GM12878 (cell line): Measurements from ENCODE around the gene KLHDC8A. TPM values are rescaled to one million over a fixed set of nuclear protein-coding genes. Genes with fewer than 3 reads are reported as not detected.
A peak's percentile ranks its signal among the peaks of the same experiment; 100 is the strongest.

Experiments used
- ATAC-seq: fragments of 200-7000 bp; cut with Tn5 transposase; 3 replicates; pipeline ENCODE4 v1.9.1; 2020; ENCODE audit warnings: mild to moderate bottlenecking, moderate library complexity
- Bru-seq: library from RNA; stranded (reverse); fragments of 400-500 nt; gene quantifications from one replicate; lab custom pipeline; 2021; lab: Mats Ljungman, UMichigan
- BruChase-seq, 2 experiments: library from RNA; stranded (reverse); fragments of 400-500 nt; gene quantifications; one replicate each; lab custom pipeline; 2021; lab: Mats Ljungman, UMichigan
- BruUV-seq: library from RNA; stranded (reverse); fragments of 400-500 nt; replicated peaks from 2 replicates; lab custom pipeline; 2021; lab: Mats Ljungman, UMichigan
- CTCF ChIA-PET: fragments of 300-600 bp; sonication (Branson Sonifier 250); formaldehyde crosslinking; extraction: SDS; loops from one replicate; lab custom pipeline; 2021; ENCODE audit warnings: inconsistent platforms; lab: Yijun Ruan, JAX
- POLR2A ChIA-PET: fragments of 350-600 bp; formaldehyde crosslinking; extraction: SDS; loops from one replicate; lab custom pipeline; 2021; ENCODE audit warnings: inconsistent platforms; lab: Charles Lee
- RAD21 ChIA-PET: fragments of 300-600 bp; sonication (Branson Sonifier 250); formaldehyde crosslinking; loops from one replicate; lab custom pipeline; 2023; ENCODE audit warnings: antibody characterized with exemption; ENCODE audit not compliant: unreplicated experiment; lab: Charles Lee
- SMC1A ChIA-PET: fragments of 300-600 bp; sonication (Branson Sonifier 250); formaldehyde crosslinking; loops from one replicate; lab custom pipeline; 2023; ENCODE audit not compliant: unreplicated experiment, uncharacterized antibody; lab: Charles Lee
- DNase-seq: peaks from one replicate; pipeline ENCODE4 v3.0.0-alpha.2; 2011; ENCODE audit warnings: low read depth, low spot score
- FAIRE-seq: peaks from 3 replicates; lab custom pipeline; 2011; peaks lifted over from hg19 to GRCh38; lab: Jason Lieb, UNC
- H2AFZ ChIP-seq: 2 replicates; pipeline ENCODE4 v1.6.0; 2011; ENCODE audit warnings: low read depth, low read length, control low read depth; ENCODE audit not compliant: control insufficient read depth
- H3K27ac ChIP-seq: 2 replicates; pipeline ENCODE4 v1.5.1; 2011; ENCODE audit warnings: control low read depth; ENCODE audit not compliant: control insufficient read depth, insufficient read depth
- H3K27me3 ChIP-seq, 2 experiments: replicated peaks in 1 of 2; 2 replicates each; pipeline versions ENCODE4 v1.6.0 to v1.6.1; 2011; ENCODE audit warnings: low read length in 1 of 2; ENCODE audit not compliant: control insufficient read depth in 2 of 2, insufficient read depth in 2 of 2
- H3K36me3 ChIP-seq, 2 experiments: 2 replicates each; pipeline ENCODE4 v1.5.1; 2011; ENCODE audit warnings: low read length in 1 of 2; ENCODE audit not compliant: control insufficient read depth in 2 of 2, insufficient read depth in 2 of 2
- H3K4me1 ChIP-seq: 2 replicates; pipeline ENCODE4 v1.6.1; 2011; ENCODE audit warnings: mild to moderate bottlenecking, low read length, moderate library complexity, mixed read lengths; ENCODE audit not compliant: control insufficient read depth, insufficient read depth
- H3K4me2 ChIP-seq: 2 replicates; pipeline ENCODE4 v1.6.0; 2011; ENCODE audit warnings: control low read depth; ENCODE audit not compliant: control insufficient read depth, insufficient read depth
- H3K4me3 ChIP-seq: fragments of 200-600 bp; sonication (generic); 2 replicates; pipeline ENCODE4 v1.5.1; 2016
- H3K79me2 ChIP-seq: 2 replicates; pipeline ENCODE4 v1.6.0; 2011; ENCODE audit warnings: low read length; ENCODE audit not compliant: control insufficient read depth, insufficient read depth
- H3K9ac ChIP-seq: 2 replicates; pipeline ENCODE4 v1.8.0; 2011; ENCODE audit warnings: low read length, control low read depth, mixed read lengths; ENCODE audit not compliant: control insufficient read depth, insufficient read depth
- H3K9me3 ChIP-seq: replicated peaks from 3 replicates; pipeline ENCODE4 v1.5.1; 2011; ENCODE audit warnings: mild to moderate bottlenecking, low read length; ENCODE audit not compliant: control insufficient read depth, insufficient read depth
- H4K20me1 ChIP-seq: 2 replicates; pipeline ENCODE4 v1.6.0; 2011; ENCODE audit not compliant: control insufficient read depth, insufficient read depth
- CEBPZ ChIP-seq: fragments of 150-350 bp; IDR thresholded peaks from 2 replicates; pipeline ENCODE4 v1.6.1; 2016; ENCODE audit warnings: low read depth, low read length
- DPF2 ChIP-seq: fragments of 450-650 bp; IDR thresholded peaks from 2 replicates; pipeline ENCODE4 v1.6.1; 2017; ENCODE audit warnings: mild to moderate bottlenecking
- EED ChIP-seq: sonication (generic); IDR thresholded peaks from 2 replicates; pipeline ENCODE4 v1.6.1; 2016; ENCODE audit warnings: antibody characterized with exemption, low read depth
- EGR1 ChIP-seq, 2 experiments: IDR thresholded peaks; 1 replicate in 1 of 2; 2 replicates in 1 of 2; pipeline ENCODE4 v1.6.1; 2011 to 2012; ENCODE audit warnings: low read depth in 2 of 2, low read length in 2 of 2, borderline replicate concordance in 1 of 2, mild to moderate bottlenecking in 1 of 2, moderate library complexity in 1 of 2
- FOXM1 ChIP-seq: IDR thresholded peaks from 2 replicates; pipeline ENCODE4 v1.6.1; 2012; ENCODE audit warnings: low read depth, mild to moderate bottlenecking, inconsistent platforms, low read length, moderate library complexity
- IKZF1 ChIP-seq: fragments of 450-650 bp; conservative IDR thresholded peaks from 2 replicates; pipeline ENCODE4 v1.6.1; 2017; ENCODE audit warnings: antibody characterized with exemption, mild to moderate bottlenecking
- MYC ChIP-seq: IDR thresholded peaks from 2 replicates; pipeline ENCODE4 v1.6.1; 2011; ENCODE audit warnings: mild to moderate bottlenecking, low read length, moderate library complexity, inconsistent platforms; ENCODE audit not compliant: insufficient read depth, insufficient replicate concordance, insufficient read length, severe bottlenecking
- SPI1 ChIP-seq: IDR thresholded peaks from 2 replicates; pipeline ENCODE4 v1.6.1; 2011; ENCODE audit warnings: low read depth, mild to moderate bottlenecking, low read length, moderate library complexity, borderline replicate concordance; ENCODE audit not compliant: insufficient read depth
- TBL1XR1 ChIP-seq: IDR thresholded peaks from 2 replicates; pipeline ENCODE4 v1.6.1; 2012; ENCODE audit warnings: low read depth, low read length, improper control_type of control experiment
- TCF7 ChIP-seq: IDR thresholded peaks from 2 replicates; pipeline ENCODE4 v1.6.1; 2014; ENCODE audit warnings: antibody characterized with exemption, borderline replicate concordance
- ZBTB33 ChIP-seq: fragments of 450-650 bp; IDR thresholded peaks from 2 replicates; pipeline ENCODE4 v1.6.1; 2017; ENCODE audit warnings: mild to moderate bottlenecking
- ZZZ3 ChIP-seq: IDR thresholded peaks from 2 replicates; pipeline ENCODE4 v1.6.1; 2011; ENCODE audit warnings: low read depth; ENCODE audit not compliant: control insufficient read depth, insufficient read length
- WGBS: methylation state at CpG from one replicate; pipeline ENCODE4 v1.1.6; 2016; ENCODE audit warnings: low lambda C conversion rate; ENCODE audit not compliant: insufficient replicate concordance, insufficient coverage; ENCODE audit errors: missing lambda C conversion rate; 5-methylcytosine and 5-hydroxymethylcytosine counted together
- in situ Hi-C: fragments of 300-500 bp; cut with MboI; formaldehyde crosslinking; loops from 9 replicates; pipeline ENCODE4 v1.14.3; 2018; ENCODE audit warnings: mixed read lengths
- intact Hi-C: fragments of 100-400 bp; cut with micrococcal nuclease; formaldehyde crosslinking; loops from one replicate; pipeline ENCODE4 v1.14.2; 2022; ENCODE audit not compliant: unreplicated experiment
- long read RNA-seq, 2 experiments: library from polyadenylated mRNA; unstranded; transcript quantifications; one replicate each; pipeline ENCODE4 v2.0.0, GENCODE V29; 2019 to 2020
- polyA minus RNA-seq, 3 experiments: library from RNA; depleted of rRNA, polyadenylated mRNA; stranded (reverse); fragments of >200 nt; gene quantifications; 2 replicates each; pipeline ENCODE4 v1.2.3, GENCODE V29; 2011
- polyA plus RNA-seq, 11 experiments: library from polyadenylated mRNA; depleted of rRNA in 4 of 11; unstranded in 6 of 11; stranded (reverse) in 5 of 11; fragments of >200 nt; fragmentation: Nextera tagmentation in 4 of 11; fragmentation: Illumina TruSeq in 1 of 11; extraction: Ambion mirVana in 4 of 11; extraction: Trizol in 1 of 11; gene quantifications; 1 replicate in 1 of 11; 2 replicates in 10 of 11; pipeline versions ENCODE4 v1.2.1 to v1.2.3, GENCODE V29; 2011 to 2016; ENCODE audit warnings: inconsistent platforms in 2 of 11, missing spikeins in 2 of 11, low read depth in 1 of 11
- total RNA-seq, 4 experiments: library from RNA; depleted of rRNA in 3 of 4; stranded (reverse); fragments of >200 nt in 3 of 4; fragmentation: Illumina TruSeq in 1 of 4; extraction: Trizol in 1 of 4; gene quantifications; 2 replicates each; pipeline versions ENCODE4 v1.2.1 to v1.2.3, GENCODE V29; 2013 to 2021

Gene KLHDC8A
- total RNA-seq (2013; cell fraction: nucleolus; rRNA removed) = not detected in 2 replicates
- total RNA-seq (2014; rRNA removed) = not detected in 2 replicates
- total RNA-seq (2014; rRNA removed; fragmentation: Illumina TruSeq; extraction: Trizol) = not detected in 2 replicates
- not detected in 2 replicates for total RNA-seq (2021)
- not detected for polyA plus RNA-seq (2011; ENCODE audit: low read depth)
- polyA plus RNA-seq (2011; rRNA removed) = not detected in 2 replicates
- polyA plus RNA-seq (2011; cell fraction: cytosol; rRNA removed) = not detected in 2 replicates
- polyA plus RNA-seq (2011; cell fraction: nucleus; rRNA removed) = not detected in 2 replicates
- polyA plus RNA-seq (2012) = not detected in 2 replicates
- not detected in 2 replicates for polyA plus RNA-seq (2014; fragmentation: Illumina TruSeq; extraction: Trizol)
- polyA plus RNA-seq (2014; fragmentation: Nextera tagmentation; extraction: Ambion mirVana) = not detected
- not detected in 2 replicates for polyA plus RNA-seq (2014; rRNA removed)
- not detected for polyA plus RNA-seq (2016; fragmentation: Nextera tagmentation; extraction: Ambion mirVana)
- not detected in 2 replicates for polyA minus RNA-seq (2011; rRNA and poly(A)+ RNA removed)
- polyA minus RNA-seq (2011; cell fraction: cytosol; rRNA and poly(A)+ RNA removed) = not detected in 2 replicates
- polyA minus RNA-seq (2011; cell fraction: nucleus; rRNA and poly(A)+ RNA removed) = not detected in 2 replicates
- not detected for Bru-seq, nascent RNA
- not detected for BruChase-seq, experiment 1, labeled RNA remaining after a 6-hour chase
- BruChase-seq, experiment 2, labeled RNA remaining after a 2-hour chase = not detected
- long read RNA-seq, experiment 1 = 0 reads
- long read RNA-seq, experiment 2 = 0 reads

GRCh38 chr1:205356440-205357139 is at the start of gene KLHDC8A:
Gene KLHDC8A (minus strand): TSS chr1:205356922. CDS start chr1:205343604, 13,318 bp downstream.
- in situ Hi-C loops (no loop called here), intact Hi-C loops (no loop called here)
- WGBS = 32% methylated on average over 19 of the region's 20 CpGs
- Histone ChIP-seq H3K4me3 (no peak within 1 kb of the TSS), H3K9me3 (no peaks in the 10 kb centered on the region), H4K20me1 (no peaks in the 10 kb centered on the region; the same call in 1 of the 2 replicates), H3K4me2 (no peak within 1 kb of the TSS), H3K79me2 (no peaks in the 10 kb centered on the region), H3K27ac (no peak within 1 kb of the TSS), H2AFZ (no peak within 1 kb of the TSS), H3K27me3 (peaks cover 0 to 4% of the 10 kb centered on the region in 2 experiments; a peak in 2 of 4 replicates), H3K9ac (no peak within 1 kb of the TSS), H3K36me3 (no peaks in the 10 kb centered on the region), H3K4me1 (no peaks in the 10 kb centered on the region)
- ChIA-PET POLR2A (no interaction called here), CTCF (interaction anchor here (0.8 to 5.8 kb wide), 9 partner anchors 18 to 167 kb away, joined by 3 to 74 read pairs (median 3); no protein-coding TSS in a partner anchor), SMC1A (interaction anchor here (0.7 to 5.6 kb wide), 4 partner anchors 10 to 168 kb away, joined by 3 to 107 read pairs (median 4); no protein-coding TSS in a partner anchor), RAD21 (interaction anchor here (0.9 to 2.0 kb wide), 5 partner anchors 21 to 168 kb away, joined by 3 to 15 read pairs (median 3); no protein-coding TSS in a partner anchor)
- no peak for TF ChIP-seq DPF2
- 0 out of 2 replicates have a peak, but pooled peaks have one; percentile 37 for TF ChIP-seq IKZF1
- no peak for TF ChIP-seq MYC
- TF ChIP-seq ZZZ3 = no peak
- TF ChIP-seq TBL1XR1 = no peak
- TF ChIP-seq EED = no peak
- TF ChIP-seq TCF7 = no peak
- no peak for TF ChIP-seq SPI1
- TF ChIP-seq CEBPZ = no peak
- no peak for TF ChIP-seq FOXM1
- TF ChIP-seq EGR1 (IDR thresholded peaks at IDR 0.05; ENCODE audit: borderline replicate concordance in 1 of 2, low read depth in 2 of 2, low read length in 2 of 2) = peak in 1 of 2 experiments; percentile 9; a peak in 1 of 3 replicates
- peak; percentile 79; the same call in 1 of the 2 replicates for TF ChIP-seq ZBTB33
- BruUV-seq = no TSS peak
- no peak for DNase-seq
- no peak; the same call in 2 of the 3 replicates for ATAC-seq
- FAIRE-seq = no peak
